ENCODE data around the gene ZNF620. TPM values are rescaled to one million over a fixed set of nuclear protein-coding genes. Genes with fewer than 3 reads are reported as not detected.
A peak's percentile ranks its signal among the peaks of the same experiment; 100 is the strongest.

ZNF620 gene
- polyA plus RNA-seq, 3 donors: 0.27 to 0.67 (median 0.37) TPM

- no peaks in the 10 kb centered on the region for H3K9me3 Mint-ChIP-seq
- H3K4me1 ChIP-seq (ENCODE audit: control insufficient read depth in 1 of 2, insufficient read depth in 2 of 2, low read length in 2 of 2): peaks cover 12 to 13% of the 10 kb centered on the region in 2 donors
- H3K27me3 ChIP-seq (ENCODE audit: control insufficient read depth in 2 of 2, insufficient read depth in 2 of 2, low read length in 2 of 2): no peaks in the 10 kb centered on the region
- H3K9ac ChIP-seq (ENCODE audit: insufficient read depth, low read length, poor library complexity, severe bottlenecking): peak within 1 kb of the TSS; percentile 87
- DNase-seq: peak; percentile 71 to 81 (median 75)
- peak within 1 kb of the TSS; percentile 56 to 95 for H3K27ac ChIP-seq (ENCODE audit: low read depth in 1 of 2, low read length in 2 of 2)
- H3K4me2 ChIP-seq (replicated peaks; ENCODE audit: extremely low read depth, low read length, poor library complexity, severe bottlenecking): peak within 1 kb of the TSS; percentile 82
- peak within 1 kb of the TSS; percentile 85 to 95 (median 86) for H3K4me3 ChIP-seq (replicated peaks in 1 of 3; ENCODE audit: low read depth in 2 of 3, low read length in 3 of 3)
- no peak for TF ChIP-seq CTCF (IDR thresholded peaks at IDR 0.05)
- H3K79me2 ChIP-seq (ENCODE audit: insufficient read depth, low read length): peaks cover 6% of the 10 kb centered on the region
- peaks cover 16 to 21% of the 10 kb centered on the region in 2 donors for H3K36me3 Mint-ChIP-seq
- no peaks in the 10 kb centered on the region for H3K9me3 ChIP-seq (replicated peaks in 1 of 2; ENCODE audit: control insufficient read depth in 1 of 2, insufficient read depth in 1 of 2, low read length in 2 of 2)
- H4K20me1 ChIP-seq (ENCODE audit: insufficient read depth, low read length): no peaks in the 10 kb centered on the region
- H3K27ac Mint-ChIP-seq: peak within 1 kb of the TSS; percentile 85 to 98 (median 97)
- intact Hi-C loops (cut with micrococcal nuclease): loop anchor here in 1 of 2 donors (10.0 kb wide), 1 partner anchor 48 kb away; the partner anchor contains the start of gene ZNF621
- H3K4me3 Mint-ChIP-seq: peak within 1 kb of the TSS; percentile 88 to 95
- H2AFZ ChIP-seq (ENCODE audit: insufficient read depth, low read depth, low read length, poor library complexity, severe bottlenecking): peak within 1 kb of the TSS; percentile 96
- peaks cover 0 to 3% (median 1%) of the 10 kb centered on the region in 3 donors for H3K27me3 Mint-ChIP-seq (ENCODE audit: low read depth in 3 of 3)
- WGBS (ENCODE audit: insufficient coverage): 1% methylated on average over 32 of the region's 48 CpGs
- H3K36me3 ChIP-seq (replicated peaks in 1 of 2; ENCODE audit: control insufficient read depth in 1 of 2, insufficient read depth in 2 of 2, low read length in 2 of 2): peaks cover 25 to 35% of the 10 kb centered on the region in 2 donors
- H3K4me1 Mint-ChIP-seq: peaks cover 16% of the 10 kb centered on the region
Measured at GRCh38 chr3:40476478-40477470, 29.1 kb upstream of the ZNF620 start, which contains the start of gene ZNF619. Gene ZNF619, plus strand, starts transcription at chr3:40477122. Its CDS starts 858 bp downstream, at chr3:40477980.

DNA sequence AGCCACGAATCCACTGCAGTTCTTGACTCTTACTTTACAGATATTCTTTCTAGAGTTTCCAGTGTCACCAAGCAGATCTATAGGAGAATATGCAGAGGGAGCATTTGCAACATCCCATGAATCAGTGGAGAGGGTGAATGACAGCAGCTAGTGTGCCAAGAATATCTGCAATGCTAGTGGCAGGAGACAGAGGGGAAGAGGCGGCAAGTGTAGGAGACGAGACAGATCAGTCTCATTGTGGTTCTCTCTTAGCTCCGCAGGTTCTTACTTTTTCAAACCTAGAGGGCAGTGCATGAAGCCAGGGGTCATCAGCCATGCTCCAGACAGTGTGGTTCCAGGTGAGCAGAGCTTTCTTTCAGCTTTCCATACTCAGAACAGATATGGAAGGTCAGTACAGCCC lies 28.2 kb upstream of the ZNF620 start:
- TF ChIP-seq CTCF (IDR thresholded peaks at IDR 0.05): no peak
- H3K4me3 ChIP-seq (replicated peaks in 1 of 3; ENCODE audit: low read depth in 2 of 3, low read length in 3 of 3): peak overlapping the region; percentile 85 to 95 (median 86)
- peaks cover 33 to 44% of the 10 kb centered on the region in 2 donors for H3K36me3 ChIP-seq (replicated peaks in 1 of 2; ENCODE audit: control insufficient read depth in 1 of 2, insufficient read depth in 2 of 2, low read length in 2 of 2)
- H4K20me1 ChIP-seq (ENCODE audit: insufficient read depth, low read length): no peaks in the 10 kb centered on the region
- H3K4me2 ChIP-seq (replicated peaks; ENCODE audit: extremely low read depth, low read length, poor library complexity, severe bottlenecking): peak overlapping the region; percentile 82
- H3K9me3 ChIP-seq (replicated peaks in 1 of 2; ENCODE audit: control insufficient read depth in 1 of 2, insufficient read depth in 1 of 2, low read length in 2 of 2): no peaks in the 10 kb centered on the region
- intact Hi-C loops (cut with micrococcal nuclease): loop anchor here in 1 of 2 donors (10.0 kb wide), 1 partner anchor 47 kb away; the partner anchor contains the start of gene ZNF621
- H3K4me1 Mint-ChIP-seq: peaks cover 16% of the 10 kb centered on the region
- peaks cover 6% of the 10 kb centered on the region for H3K79me2 ChIP-seq (ENCODE audit: insufficient read depth, low read length)
- H3K27me3 ChIP-seq (ENCODE audit: control insufficient read depth in 2 of 2, insufficient read depth in 2 of 2, low read length in 2 of 2): no peaks in the 10 kb centered on the region
- no peak for DNase-seq
- peak overlapping the region in 1 of 2 donors; percentile 95 for H3K27ac ChIP-seq (ENCODE audit: low read depth in 1 of 2, low read length in 2 of 2)
- H3K4me3 Mint-ChIP-seq: peak overlapping the region; percentile 88 to 95
- H3K9ac ChIP-seq (ENCODE audit: insufficient read depth, low read length, poor library complexity, severe bottlenecking): peak overlapping the region; percentile 87
- H3K36me3 Mint-ChIP-seq: peaks cover 23 to 29% of the 10 kb centered on the region in 2 donors
- 38% methylated on average over 3 of the region's 4 CpGs for WGBS (ENCODE audit: insufficient coverage)
- peaks cover 12 to 13% of the 10 kb centered on the region in 2 donors for H3K4me1 ChIP-seq (ENCODE audit: control insufficient read depth in 1 of 2, insufficient read depth in 2 of 2, low read length in 2 of 2)
- peak overlapping the region in 6 of 7 donors; percentile 21 to 97 (median 96) for H3K27ac Mint-ChIP-seq
- no peaks in the 10 kb centered on the region for H3K9me3 Mint-ChIP-seq
- H2AFZ ChIP-seq (ENCODE audit: insufficient read depth, low read depth, low read length, poor library complexity, severe bottlenecking): peak overlapping the region; percentile 96
- H3K27me3 Mint-ChIP-seq (ENCODE audit: low read depth in 3 of 3): peaks cover 0 to 3% (median 1%) of the 10 kb centered on the region in 3 donors

All from CD14-positive monocyte (primary cell).